Epidermal melanocyte (primary cell): ENCODE results near the gene DLGAP4.

Experiments used
- DNase-seq: peaks from one replicate; pipeline ENCODE4 v3.0.0; 2011; ENCODE audit warnings: low spot score; ENCODE audit not compliant: insufficient read length

DLGAP4 gene

GRCh38 chr20:36275011-36275410, 31.1 kb upstream of the DLGAP4 start:
- no peak for DNase-seq

- DNase-seq: no peak
Observed at GRCh38 chr20:36275441-36276189, 30.5 kb upstream of the DLGAP4 start.

- DNase-seq: no peak
Observed at GRCh38 chr20:36277546-36277945, 28.6 kb upstream of the DLGAP4 start.

GRCh38 chr20:36279362-36279761, 26.8 kb upstream of the DLGAP4 start:
- no peak for DNase-seq

GRCh38 chr20:36279776-36280175, 26.4 kb upstream of the DLGAP4 start:
- no peak for DNase-seq

DNA sequence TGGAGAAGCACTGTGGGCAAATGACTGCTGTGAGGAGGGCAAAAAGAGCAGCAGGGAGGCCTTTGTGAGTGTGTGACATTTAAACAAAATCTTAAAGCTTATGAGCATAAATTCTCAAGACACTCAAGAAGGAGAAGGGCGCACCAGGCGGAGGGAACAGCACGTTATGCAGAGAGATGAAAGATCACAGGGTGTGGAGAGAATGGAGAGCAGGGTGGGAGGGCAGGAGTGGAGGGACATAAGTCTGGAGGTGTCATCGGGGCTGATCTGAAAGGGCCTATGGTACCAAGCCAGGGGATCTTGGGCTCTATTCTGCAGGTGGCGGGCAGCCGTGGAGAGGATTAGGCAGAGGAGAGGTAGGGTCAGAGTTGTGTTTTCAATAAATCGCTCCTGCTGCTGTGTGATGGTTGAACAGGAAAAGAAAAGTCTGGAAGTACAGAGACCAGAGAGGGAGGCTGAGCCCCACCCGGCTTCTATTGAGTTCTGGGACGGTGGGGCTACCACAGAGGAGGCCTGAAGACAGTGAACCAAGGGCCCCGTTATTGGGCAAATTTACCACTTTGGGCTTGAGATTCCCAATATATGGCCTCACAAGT, 24.3 kb upstream of the DLGAP4 start:
- DNase-seq: no peak

- no peak for DNase-seq
Observed at GRCh38 chr20:36284751-36285150, 21.4 kb upstream of the DLGAP4 start.

- no peak for DNase-seq
Observed at GRCh38 chr20:36285746-36286447, 20.2 kb upstream of the DLGAP4 start.

GRCh38 chr20:36297656-36298055, 8.5 kb upstream of the DLGAP4 start:
- no peak for DNase-seq

DNA sequence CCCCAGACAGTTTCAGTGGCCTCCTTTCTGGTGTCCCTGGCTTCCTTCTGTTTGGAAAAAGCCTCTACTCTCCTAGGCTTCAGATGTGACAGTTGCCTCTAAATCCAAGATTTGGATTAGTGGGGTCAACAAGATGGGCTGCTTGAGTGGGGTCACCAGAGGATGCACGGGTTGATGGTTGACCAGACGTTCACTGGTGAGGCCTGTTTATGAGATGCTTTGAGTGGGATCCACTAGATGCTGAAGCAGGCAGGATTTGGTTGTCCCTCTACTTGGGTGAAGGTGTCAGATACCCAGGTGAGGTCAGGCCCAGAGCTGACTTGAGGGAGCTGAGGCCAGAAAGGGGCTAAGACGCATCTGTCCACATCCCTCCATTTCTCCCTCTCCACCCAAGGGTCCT, 8.1 kb upstream of the DLGAP4 start:
- no peak for DNase-seq

- no peak for DNase-seq
Observed at GRCh38 chr20:36298795-36299339, 7.3 kb upstream of the DLGAP4 start.

DNA sequence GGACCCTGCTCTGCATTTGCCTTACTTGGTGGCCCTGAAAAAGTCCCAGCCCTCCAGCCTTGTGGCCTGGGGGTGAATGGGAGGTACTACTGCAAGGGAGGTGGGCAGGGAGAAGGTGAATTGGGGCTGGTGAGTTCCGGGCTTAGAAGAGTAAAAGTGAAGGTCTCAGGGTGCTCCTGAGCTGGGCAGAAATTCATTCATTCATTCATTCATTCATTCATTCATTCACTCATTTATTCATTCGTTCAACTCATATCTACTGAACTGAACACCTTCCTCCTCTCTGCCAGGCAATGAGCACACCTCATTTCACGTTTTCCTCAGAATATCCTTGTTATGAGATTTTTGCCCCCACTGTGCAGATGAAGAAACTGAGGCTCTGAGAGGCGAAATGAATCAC, 6.7 kb upstream of the DLGAP4 start:
- DNase-seq: no peak

DNA sequence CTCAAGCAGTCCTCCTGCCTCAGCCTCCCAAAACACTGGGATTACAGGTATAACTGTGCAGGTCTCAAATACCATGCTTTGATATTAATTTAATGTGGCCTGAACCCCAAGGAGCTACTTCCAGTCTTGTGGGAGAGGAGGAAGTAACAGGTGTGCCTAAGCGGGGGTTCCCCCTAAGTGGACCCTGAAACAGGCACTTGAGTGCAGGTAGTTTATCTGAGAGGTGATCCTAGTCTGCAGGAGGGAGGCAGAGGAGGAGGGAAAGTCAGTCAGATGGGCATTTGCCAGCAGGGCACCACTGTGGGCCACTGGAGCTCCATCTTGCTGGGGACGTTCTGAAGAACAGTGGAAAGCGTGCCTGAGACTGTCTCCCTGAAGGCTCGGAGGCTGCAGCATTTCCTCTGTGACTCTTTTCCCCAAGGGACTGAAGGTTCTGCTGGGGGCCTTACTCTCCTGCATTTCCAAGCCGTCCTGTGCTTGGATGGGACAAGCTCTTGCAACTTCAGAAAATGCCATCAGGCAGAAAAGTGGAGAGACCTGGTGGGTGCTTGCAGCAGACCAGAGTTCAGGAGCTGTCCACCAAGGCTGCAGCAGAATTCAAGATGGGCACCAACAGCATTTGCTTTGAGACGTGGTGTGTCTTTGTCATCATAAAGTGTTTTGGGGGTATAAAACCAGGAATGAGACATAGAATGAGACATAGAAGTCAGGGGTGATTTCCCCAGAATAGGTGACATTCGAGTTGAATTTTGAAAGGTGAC, 4.6 kb upstream of the DLGAP4 start:
- no peak for DNase-seq

GRCh38 chr20:36303020-36303595, 3.0 kb upstream of the DLGAP4 start:
- DNase-seq: no peak

- DNase-seq: no peak
Observed at GRCh38 chr20:36303831-36304230, 2.3 kb upstream of the DLGAP4 start.

DNA sequence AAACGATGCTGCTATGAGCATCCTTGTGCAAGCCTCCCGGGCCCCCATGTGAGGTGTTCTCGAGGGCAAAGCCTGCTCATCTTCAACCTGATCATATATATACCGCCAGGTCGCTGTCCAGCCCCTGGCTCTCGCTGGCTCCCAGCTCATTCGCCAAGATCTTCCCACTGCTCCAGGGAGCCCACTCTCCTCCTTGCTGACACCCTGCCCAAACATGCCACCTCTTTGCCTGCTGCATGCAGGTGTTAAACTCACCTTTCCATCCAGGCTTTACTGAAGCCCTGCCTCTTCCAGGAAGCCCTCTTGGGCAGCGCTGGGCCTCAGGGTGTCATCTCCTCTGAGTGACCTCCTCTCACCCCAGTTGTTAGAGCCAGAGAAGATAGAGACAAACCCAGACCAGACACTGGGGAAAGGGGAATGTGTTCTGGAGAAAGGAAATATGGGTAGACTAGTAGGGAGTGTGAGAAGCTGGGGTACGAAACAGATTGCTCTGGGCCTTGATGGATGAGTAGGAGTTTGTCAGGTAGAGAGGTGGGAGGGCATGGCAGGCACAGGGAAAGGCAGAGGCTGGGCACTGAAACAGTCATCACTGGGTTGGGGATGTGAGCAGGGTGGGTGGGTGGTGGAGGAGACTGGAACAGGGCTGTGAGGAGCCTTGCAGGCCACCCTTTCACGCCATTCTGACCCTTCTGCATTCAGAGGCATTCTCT, 1.2 kb upstream of the DLGAP4 start:
- no peak for DNase-seq

DNA sequence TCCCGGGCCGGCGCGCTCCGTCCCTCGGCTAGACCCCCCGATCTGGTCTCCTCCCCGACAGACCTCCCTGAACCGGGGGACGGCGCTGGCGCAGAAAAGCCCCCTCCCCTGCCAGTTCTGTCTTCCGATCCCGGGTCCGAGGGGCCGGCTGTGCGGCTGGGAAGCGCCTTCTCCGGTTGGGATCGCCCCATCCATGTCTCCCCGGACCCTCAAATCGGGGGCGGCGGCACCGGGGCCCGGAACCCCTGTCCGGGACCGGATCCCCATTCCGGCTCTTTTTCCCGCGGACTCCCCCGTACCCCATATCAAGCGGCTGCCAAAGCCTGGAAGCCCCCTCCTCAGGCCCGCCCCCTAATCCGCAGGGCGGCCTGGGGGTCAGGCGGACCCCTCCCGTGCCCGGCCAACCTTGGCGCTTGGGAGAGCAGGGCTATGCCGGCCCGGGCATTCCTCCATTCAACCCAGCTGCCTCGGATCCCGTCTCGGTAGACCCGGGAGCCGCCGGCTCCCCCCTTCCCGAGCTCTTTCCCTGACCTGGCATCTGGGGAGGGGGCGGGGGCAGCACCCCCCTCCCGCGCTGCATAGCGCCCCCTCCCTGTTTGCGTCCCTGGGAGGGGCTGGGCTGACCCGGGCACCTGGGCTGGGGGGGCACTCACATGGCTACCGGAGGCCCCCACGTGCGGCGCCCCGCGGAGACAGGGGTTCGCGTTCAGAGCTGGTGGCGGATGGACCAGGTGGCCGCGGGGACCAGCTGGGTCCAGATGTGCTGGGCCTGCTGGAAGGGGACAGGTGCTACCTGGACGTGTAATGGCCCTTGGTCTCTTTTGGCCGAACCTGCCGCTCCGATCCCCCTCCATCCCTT, 643 bp downstream of the DLGAP4 start:
- no peak for DNase-seq

GRCh38 chr20:36307412-36308325, 1.5 kb downstream of the DLGAP4 start:
- DNase-seq: no peak

DNA sequence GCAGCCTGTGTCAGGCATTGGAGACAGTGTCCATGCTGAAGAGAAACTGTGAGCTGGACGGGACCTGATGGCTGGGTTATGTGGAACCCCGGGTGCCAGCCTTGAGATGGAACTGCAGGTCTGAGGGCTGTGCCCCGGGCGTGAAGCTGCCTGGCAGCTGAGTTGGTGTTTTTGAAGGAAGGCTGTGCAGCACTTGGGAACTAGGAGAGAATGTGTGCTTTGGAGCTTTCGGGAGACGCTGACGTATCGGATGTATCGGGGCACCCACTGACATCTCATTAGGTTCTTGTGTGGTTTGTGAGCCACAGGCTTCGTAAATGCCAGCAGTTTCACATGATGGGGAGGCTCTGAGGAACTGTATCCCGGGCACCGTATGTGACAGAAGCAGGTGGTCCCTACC, 2.2 kb downstream of the DLGAP4 start:
- no peak for DNase-seq
